GM13977 (cell line): Measurements from ENCODE around the gene MTCL1.

Source experiments
- DNase-seq: peaks from one replicate; pipeline ENCODE4 v3.0.0; 2012; ENCODE audit warnings: low spot score
- in situ Hi-C: fragments of 300-500 bp; cut with MboI; formaldehyde crosslinking; loops from one replicate; pipeline ENCODE4 v1.12.0; 2022; ENCODE audit warnings: low sequenced_read_pairs, low pct_unique_long_range_greater_than_20kb, mixed read lengths, inconsistent platforms; ENCODE audit not compliant: unreplicated experiment
- TF ChIP-seq, protein P1 (sequence below): IDR thresholded peaks from 2 replicates; pipeline ENCODE4 v1.5.1; 2012; ENCODE audit warnings: mild to moderate bottlenecking, control low read depth; ENCODE audit not compliant: insufficient read depth; ENCODE audit errors: extremely low read depth, missing control alignments

The MTCL1 gene

DNA sequence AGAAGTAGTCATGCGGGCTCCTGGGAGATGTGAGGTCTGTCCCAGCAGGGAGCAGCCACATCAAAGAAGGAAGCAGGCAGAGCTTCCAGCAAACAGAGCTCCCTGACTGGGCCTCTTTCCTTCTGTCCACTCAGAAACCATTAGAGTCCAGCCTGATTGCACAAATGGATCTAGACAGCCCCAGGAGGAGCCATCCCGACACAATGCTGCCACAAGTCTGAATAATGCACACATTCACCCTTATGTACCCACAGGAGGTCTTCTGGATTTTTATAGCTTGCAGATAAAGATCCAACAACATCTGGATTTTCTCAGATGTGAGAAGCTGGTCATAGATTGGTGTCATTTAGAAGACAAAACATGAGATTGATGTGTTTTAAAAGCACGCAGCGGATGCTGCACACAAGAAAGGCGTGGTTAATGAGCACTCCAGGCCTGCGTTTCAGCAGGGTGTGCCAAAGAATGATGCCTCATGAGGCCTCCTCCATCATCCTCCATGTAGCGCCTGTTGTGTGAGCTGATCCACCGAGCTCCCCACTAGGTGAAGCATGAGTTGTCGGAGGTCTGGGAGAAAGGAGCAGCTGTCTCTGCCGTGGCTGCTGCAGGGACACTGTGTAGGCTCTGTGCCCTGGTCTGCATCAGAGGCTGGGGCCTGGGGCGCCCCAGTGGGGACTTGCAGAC is 60.6 kb downstream of the MTCL1 start:
- in situ Hi-C loops: no loop called here
- TF ChIP-seq, protein P1, sequence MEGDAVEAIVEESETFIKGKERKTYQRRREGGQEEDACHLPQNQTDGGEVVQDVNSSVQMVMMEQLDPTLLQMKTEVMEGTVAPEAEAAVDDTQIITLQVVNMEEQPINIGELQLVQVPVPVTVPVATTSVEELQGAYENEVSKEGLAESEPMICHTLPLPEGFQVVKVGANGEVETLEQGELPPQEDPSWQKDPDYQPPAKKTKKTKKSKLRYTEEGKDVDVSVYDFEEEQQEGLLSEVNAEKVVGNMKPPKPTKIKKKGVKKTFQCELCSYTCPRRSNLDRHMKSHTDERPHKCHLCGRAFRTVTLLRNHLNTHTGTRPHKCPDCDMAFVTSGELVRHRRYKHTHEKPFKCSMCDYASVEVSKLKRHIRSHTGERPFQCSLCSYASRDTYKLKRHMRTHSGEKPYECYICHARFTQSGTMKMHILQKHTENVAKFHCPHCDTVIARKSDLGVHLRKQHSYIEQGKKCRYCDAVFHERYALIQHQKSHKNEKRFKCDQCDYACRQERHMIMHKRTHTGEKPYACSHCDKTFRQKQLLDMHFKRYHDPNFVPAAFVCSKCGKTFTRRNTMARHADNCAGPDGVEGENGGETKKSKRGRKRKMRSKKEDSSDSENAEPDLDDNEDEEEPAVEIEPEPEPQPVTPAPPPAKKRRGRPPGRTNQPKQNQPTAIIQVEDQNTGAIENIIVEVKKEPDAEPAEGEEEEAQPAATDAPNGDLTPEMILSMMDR: no peak
- no peak for DNase-seq

- no peak for DNase-seq
- in situ Hi-C loops: no loop called here
- TF ChIP-seq, protein P1: no peak
Measured at GRCh38 chr18:8766559-8767293, 61.4 kb downstream of the MTCL1 start.

GRCh38 chr18:8767340-8767739 is 62.0 kb downstream of the MTCL1 start:
- TF ChIP-seq, protein P1: no peak
- no peak for DNase-seq
- in situ Hi-C loops: no loop called here

DNA sequence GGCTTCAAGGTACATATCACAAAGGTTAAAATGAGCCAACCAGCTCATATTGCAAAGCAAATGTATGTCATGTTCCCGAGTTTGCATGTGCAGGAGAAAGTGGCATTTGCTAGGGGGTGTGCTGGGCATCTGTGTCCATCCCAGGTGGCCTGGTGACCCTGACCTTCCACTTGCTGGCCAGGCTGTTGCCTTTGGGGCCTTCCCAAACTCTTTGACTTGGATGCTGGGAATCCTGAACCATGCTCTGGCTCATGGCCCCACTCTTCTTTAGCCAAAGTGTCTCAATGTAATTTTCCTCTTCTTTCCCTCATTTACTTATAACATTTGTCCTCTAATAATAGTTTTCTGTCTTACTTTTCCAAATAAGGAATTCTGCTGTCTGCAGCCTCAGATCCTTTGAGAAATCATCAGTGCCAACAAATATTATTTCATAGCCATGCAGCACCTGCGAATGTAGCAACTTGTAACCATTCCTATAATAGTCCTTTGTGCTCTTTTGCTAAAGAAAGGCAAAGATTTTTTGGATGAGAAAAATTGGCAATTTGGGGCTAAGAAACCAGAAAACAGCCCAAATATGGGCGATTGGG is 64.2 kb downstream of the MTCL1 start:
- TF ChIP-seq, protein P1: no peak
- no peak for DNase-seq
- in situ Hi-C loops: no loop called here

GRCh38 chr18:8770657-8771056 is 65.3 kb downstream of the MTCL1 start:
- in situ Hi-C loops: no loop called here
- no peak for DNase-seq
- TF ChIP-seq, protein P1: no peak

GRCh38 chr18:8771930-8772329 is 66.6 kb downstream of the MTCL1 start:
- TF ChIP-seq, protein P1: no peak
- no peak for DNase-seq
- in situ Hi-C loops: no loop called here
